Fibroblast of lung (primary cell): ENCODE data around the gene DPP6. TPM values are rescaled to one million over a fixed set of nuclear protein-coding genes. Genes with fewer than 3 reads are reported as not detected.

Experiments used
- DNase-seq, 2 donors: peaks; one replicate each; pipeline versions ENCODE4 v3.0.0 to v3.0.0-alpha.2; 2010; ENCODE audit warnings: low read depth in 2 of 2
- H2AFZ ChIP-seq: 2 replicates; pipeline ENCODE4 v1.5.1; 2012; ENCODE audit warnings: low read length, control low read depth, inconsistent platforms
- H3K27ac ChIP-seq: 2 replicates; pipeline ENCODE4 v1.5.1; 2011; ENCODE audit warnings: low read length, control low read depth; ENCODE audit not compliant: insufficient read depth
- H3K27me3 ChIP-seq: 2 replicates; pipeline ENCODE4 v1.5.1; 2011; ENCODE audit warnings: mild to moderate bottlenecking, low read length; ENCODE audit not compliant: control insufficient read depth, insufficient read depth
- H3K36me3 ChIP-seq: 2 replicates; pipeline ENCODE4 v1.5.1; 2011; ENCODE audit warnings: low read length; ENCODE audit not compliant: control insufficient read depth, insufficient read depth
- H3K4me1 ChIP-seq: 2 replicates; pipeline ENCODE4 v1.5.1; 2011; ENCODE audit warnings: low read length; ENCODE audit not compliant: control insufficient read depth, insufficient read depth; ENCODE audit errors: extremely low read depth
- H3K4me2 ChIP-seq: 2 replicates; pipeline ENCODE4 v1.5.1; 2011; ENCODE audit warnings: low read length, control low read depth; ENCODE audit not compliant: insufficient read depth; ENCODE audit errors: extremely low read depth
- H3K4me3 ChIP-seq, 4 experiments: fragments of 200-600 bp in 1 of 4; sonication (generic) in 1 of 4; replicated peaks in 1 of 4; 2 replicates each; pipeline ENCODE4 v1.5.1; 2011 to 2016; ENCODE audit warnings: low read length in 4 of 4, low read depth in 3 of 4, mild to moderate bottlenecking in 3 of 4, control low read depth in 2 of 4, inconsistent platforms in 1 of 4, mixed read lengths in 1 of 4; ENCODE audit not compliant: insufficient read depth in 1 of 4; ENCODE audit errors: control extremely low read depth in 1 of 4
- H3K79me2 ChIP-seq: 2 replicates; pipeline ENCODE4 v1.5.1; 2012; ENCODE audit warnings: mild to moderate bottlenecking, low read length, inconsistent platforms; ENCODE audit not compliant: control insufficient read depth, insufficient read depth
- H3K9ac ChIP-seq: 2 replicates; pipeline ENCODE4 v1.5.1; 2011; ENCODE audit warnings: mild to moderate bottlenecking, low read length, control low read depth; ENCODE audit not compliant: insufficient read depth
- H3K9me3 ChIP-seq: 2 replicates; pipeline ENCODE4 v1.5.1; 2012; ENCODE audit warnings: low read depth, low read length; ENCODE audit not compliant: control insufficient read depth, insufficient read depth
- H4K20me1 ChIP-seq: 2 replicates; pipeline ENCODE4 v1.5.1; 2011; ENCODE audit warnings: low read length; ENCODE audit not compliant: control insufficient read depth, insufficient read depth; ENCODE audit errors: extremely low read depth
- CTCF ChIP-seq, 2 donors: IDR thresholded peaks in 1 of 2; conservative IDR thresholded peaks in 1 of 2; 1 replicate in 1 of 2; 2 replicates in 1 of 2; pipeline ENCODE4 v1.5.1; 2011 to 2012; ENCODE audit warnings: low read length in 2 of 2, control low read depth in 1 of 2, inconsistent platforms in 1 of 2, low read depth in 1 of 2, mild to moderate bottlenecking in 1 of 2
- EZH2 ChIP-seq: IDR thresholded peaks from 2 replicates; pipeline ENCODE4 v1.5.1; 2012; ENCODE audit warnings: low read length, control low read depth, mild to moderate bottlenecking; ENCODE audit errors: missing control alignments
- polyA plus RNA-seq, 2 donors: library from polyadenylated mRNA; depleted of rRNA in 1 of 2; stranded (reverse) in 1 of 2; unstranded in 1 of 2; fragments of >200 nt; gene quantifications; 2 replicates each; pipeline ENCODE4 v1.2.1, GENCODE V29; 2011 to 2012; ENCODE audit warnings: missing spikeins in 1 of 2
- total RNA-seq: library from RNA; depleted of rRNA; stranded (reverse); fragments of >200 nt; gene quantifications from 2 replicates; pipeline ENCODE4 v1.2.1, GENCODE V29; 2014

The DPP6 gene
- total and polyA plus RNA-seq, 2 donors (not counting 1 experiment from before 2014, with no cell fraction given), result not detected

GRCh38 chr7:154872811-154873499 is 820.8 kb downstream of the DPP6 start:
- H3K27ac ChIP-seq, result no peak overlapping the region
- no peak overlapping the region for H2AFZ ChIP-seq
- H3K9me3 ChIP-seq, result peaks cover 3% of the 10 kb centered on the region
- no peak for DNase-seq
- TF ChIP-seq CTCF (conservative IDR thresholded peaks at IDR 0.05 in 1 of 2, IDR thresholded peaks at IDR 0.05 in 1 of 2; ENCODE audit: low read depth in 1 of 2, low read length in 2 of 2) (no peak), EZH2 (no peak)
- H3K4me3 ChIP-seq, result no peak overlapping the region
- no peak overlapping the region for H3K4me2 ChIP-seq
- H3K79me2 ChIP-seq, result no peaks in the 10 kb centered on the region
- no peaks in the 10 kb centered on the region for H4K20me1 ChIP-seq
- H3K9ac ChIP-seq, result no peak overlapping the region
- H3K36me3 ChIP-seq, result no peaks in the 10 kb centered on the region
- no peaks in the 10 kb centered on the region for H3K27me3 ChIP-seq
- no peaks in the 10 kb centered on the region for H3K4me1 ChIP-seq

- Histone ChIP-seq H3K9ac (no peak overlapping the region), H3K79me2 (no peaks in the 10 kb centered on the region), H3K4me3 (no peak overlapping the region), H3K36me3 (no peaks in the 10 kb centered on the region), H3K27me3 (no peaks in the 10 kb centered on the region), H3K27ac (no peak overlapping the region), H3K4me2 (no peak overlapping the region), H3K4me1 (no peaks in the 10 kb centered on the region), H3K9me3 (peaks cover 3% of the 10 kb centered on the region), H2AFZ (no peak overlapping the region), H4K20me1 (no peaks in the 10 kb centered on the region)
- TF ChIP-seq EZH2, result no peak
- no peak for TF ChIP-seq CTCF (conservative IDR thresholded peaks at IDR 0.05 in 1 of 2, IDR thresholded peaks at IDR 0.05 in 1 of 2; ENCODE audit: low read depth in 1 of 2, low read length in 2 of 2)
- no peak for DNase-seq
Observed at GRCh38 chr7:154873500-154874121, 821.4 kb downstream of the DPP6 start.

GRCh38 chr7:154874409-154875113 is 822.4 kb downstream of the DPP6 start:
- H3K9ac ChIP-seq, result no peak overlapping the region
- no peaks in the 10 kb centered on the region for H3K36me3 ChIP-seq
- no peaks in the 10 kb centered on the region for H4K20me1 ChIP-seq
- no peak for DNase-seq
- no peaks in the 10 kb centered on the region for H3K4me1 ChIP-seq
- no peak overlapping the region for H3K4me2 ChIP-seq
- H3K27me3 ChIP-seq, result no peaks in the 10 kb centered on the region
- H3K27ac ChIP-seq, result no peak overlapping the region
- H3K4me3 ChIP-seq, result no peak overlapping the region
- H3K79me2 ChIP-seq, result no peaks in the 10 kb centered on the region
- no peak for TF ChIP-seq EZH2
- no peak for TF ChIP-seq CTCF (conservative IDR thresholded peaks at IDR 0.05 in 1 of 2, IDR thresholded peaks at IDR 0.05 in 1 of 2; ENCODE audit: low read depth in 1 of 2, low read length in 2 of 2)
- H3K9me3 ChIP-seq, result peaks cover 3% of the 10 kb centered on the region
- no peak overlapping the region for H2AFZ ChIP-seq
